GM12892 (cell line): Measurements from ENCODE around the gene QKI.

Source experiments
- DNase-seq: peaks from one replicate; pipeline ENCODE4 v3.0.0; 2011; ENCODE audit not compliant: insufficient read length
- FAIRE-seq: peaks from 2 replicates; lab custom pipeline; 2011; peaks lifted over from hg19 to GRCh38; lab: Jason Lieb, UNC
- POLR2A ChIP-seq: IDR thresholded peaks from 2 replicates; pipeline ENCODE4 v1.6.1; 2011; ENCODE audit warnings: low read depth, low read length, control low read depth
- POLR2AphosphoS5 ChIP-seq: IDR thresholded peaks from 2 replicates; pipeline ENCODE4 v1.6.1; 2011; ENCODE audit warnings: low read depth, low read length, control low read depth
- TAF1 ChIP-seq: IDR thresholded peaks from 2 replicates; pipeline ENCODE4 v1.6.1; 2011; ENCODE audit warnings: low read depth, mild to moderate bottlenecking, control low read depth, low read length, borderline replicate concordance

Gene QKI

GRCh38 chr6:163504984-163505640, 90.6 kb downstream of the QKI start:
- FAIRE-seq (no peak), DNase-seq (no peak)
- no peak for TF ChIP-seq POLR2A
- TF ChIP-seq POLR2AphosphoS5: no peak
- TF ChIP-seq TAF1: no peak

GRCh38 chr6:163507965-163508364, 93.4 kb downstream of the QKI start:
- DNase-seq: no peak
- TF ChIP-seq TAF1 (no peak), POLR2A (no peak), POLR2AphosphoS5 (no peak)
- no peak for FAIRE-seq

- DNase-seq (no peak), FAIRE-seq (no peak)
- TF ChIP-seq POLR2AphosphoS5 (no peak), TAF1 (no peak), POLR2A (no peak)
Observed at GRCh38 chr6:163513003-163513402, 98.5 kb downstream of the QKI start.

GRCh38 chr6:163513570-163514166, 99.2 kb downstream of the QKI start:
- FAIRE-seq: no peak
- no peak for DNase-seq
- TF ChIP-seq TAF1 (no peak), POLR2A (no peak), POLR2AphosphoS5 (no peak)

GRCh38 chr6:163516908-163517307, 102.4 kb downstream of the QKI start:
- TF ChIP-seq POLR2A (no peak), POLR2AphosphoS5 (no peak), TAF1 (no peak)
- DNase-seq (no peak), FAIRE-seq (no peak)

- TF ChIP-seq POLR2AphosphoS5: no peak
- DNase-seq (no peak), FAIRE-seq (no peak)
Observed at GRCh38 chr6:163520956-163521355, 106.4 kb downstream of the QKI start.

GRCh38 chr6:163522033-163522432, 107.5 kb downstream of the QKI start:
- TF ChIP-seq POLR2A (no peak), POLR2AphosphoS5 (no peak), TAF1 (no peak)
- DNase-seq (no peak), FAIRE-seq (no peak)

- no peak for FAIRE-seq
- TF ChIP-seq POLR2A: no peak
- no peak for TF ChIP-seq TAF1
- no peak for TF ChIP-seq POLR2AphosphoS5
- no peak for DNase-seq
Observed at GRCh38 chr6:163525926-163526325, 111.4 kb downstream of the QKI start.

GRCh38 chr6:163526346-163526745, 111.8 kb downstream of the QKI start:
- DNase-seq (no peak), FAIRE-seq (no peak)
- TF ChIP-seq POLR2A (no peak), POLR2AphosphoS5 (no peak), TAF1 (no peak)

- no peak for FAIRE-seq
- TF ChIP-seq POLR2A (no peak), POLR2AphosphoS5 (no peak), TAF1 (no peak)
- no peak for DNase-seq
Observed at GRCh38 chr6:163527291-163527690, 112.8 kb downstream of the QKI start.

- TF ChIP-seq POLR2A: no peak
- no peak for TF ChIP-seq POLR2AphosphoS5
- no peak for TF ChIP-seq TAF1
- DNase-seq (no peak), FAIRE-seq (no peak)
Observed at GRCh38 chr6:163529605-163530004, 115.1 kb downstream of the QKI start.

- FAIRE-seq: no peak
- TF ChIP-seq TAF1 (no peak), POLR2AphosphoS5 (no peak), POLR2A (no peak)
Observed at GRCh38 chr6:163530406-163530805, 115.9 kb downstream of the QKI start.

GRCh38 chr6:163531122-163531521, 116.6 kb downstream of the QKI start:
- TF ChIP-seq TAF1 (no peak), POLR2A (no peak)
- DNase-seq: no peak
- no peak for FAIRE-seq

More at GRCh38 chr6:163530406-163530805, 115.9 kb downstream of the QKI start:
- DNase-seq: no peak
